GM12873 (cell line): ENCODE results near the gene BGN.

Experiments
- TF ChIP-seq, protein P1 (sequence below): IDR thresholded peaks from 2 replicates; pipeline ENCODE4 v1.5.1; 2012; ENCODE audit warnings: low read depth, mild to moderate bottlenecking, moderate library complexity, low read length, control low read depth; ENCODE audit not compliant: insufficient read depth; ENCODE audit errors: missing control alignments

BGN gene

DNA sequence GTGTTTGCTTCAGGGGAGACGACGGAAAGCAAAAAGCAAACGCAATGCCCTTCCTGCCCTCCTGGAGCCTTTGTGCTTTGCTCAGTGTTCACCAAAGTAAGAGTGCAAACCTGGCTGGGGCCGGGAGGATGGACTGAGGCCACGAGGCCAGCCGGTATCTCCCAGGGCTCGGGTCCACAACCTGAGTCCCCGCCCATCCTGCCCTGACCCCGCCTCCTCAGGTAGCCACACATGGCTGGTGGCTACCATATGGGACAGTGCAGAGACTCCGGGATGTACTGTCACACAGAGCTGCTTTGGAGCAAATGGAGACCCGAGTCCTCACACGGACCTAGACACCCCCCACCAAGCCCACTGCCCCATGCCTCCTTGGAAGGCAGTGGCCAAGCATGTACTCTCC, 27.5 kb downstream of the BGN start:
- TF ChIP-seq, protein P1, sequence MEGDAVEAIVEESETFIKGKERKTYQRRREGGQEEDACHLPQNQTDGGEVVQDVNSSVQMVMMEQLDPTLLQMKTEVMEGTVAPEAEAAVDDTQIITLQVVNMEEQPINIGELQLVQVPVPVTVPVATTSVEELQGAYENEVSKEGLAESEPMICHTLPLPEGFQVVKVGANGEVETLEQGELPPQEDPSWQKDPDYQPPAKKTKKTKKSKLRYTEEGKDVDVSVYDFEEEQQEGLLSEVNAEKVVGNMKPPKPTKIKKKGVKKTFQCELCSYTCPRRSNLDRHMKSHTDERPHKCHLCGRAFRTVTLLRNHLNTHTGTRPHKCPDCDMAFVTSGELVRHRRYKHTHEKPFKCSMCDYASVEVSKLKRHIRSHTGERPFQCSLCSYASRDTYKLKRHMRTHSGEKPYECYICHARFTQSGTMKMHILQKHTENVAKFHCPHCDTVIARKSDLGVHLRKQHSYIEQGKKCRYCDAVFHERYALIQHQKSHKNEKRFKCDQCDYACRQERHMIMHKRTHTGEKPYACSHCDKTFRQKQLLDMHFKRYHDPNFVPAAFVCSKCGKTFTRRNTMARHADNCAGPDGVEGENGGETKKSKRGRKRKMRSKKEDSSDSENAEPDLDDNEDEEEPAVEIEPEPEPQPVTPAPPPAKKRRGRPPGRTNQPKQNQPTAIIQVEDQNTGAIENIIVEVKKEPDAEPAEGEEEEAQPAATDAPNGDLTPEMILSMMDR: no peak

DNA sequence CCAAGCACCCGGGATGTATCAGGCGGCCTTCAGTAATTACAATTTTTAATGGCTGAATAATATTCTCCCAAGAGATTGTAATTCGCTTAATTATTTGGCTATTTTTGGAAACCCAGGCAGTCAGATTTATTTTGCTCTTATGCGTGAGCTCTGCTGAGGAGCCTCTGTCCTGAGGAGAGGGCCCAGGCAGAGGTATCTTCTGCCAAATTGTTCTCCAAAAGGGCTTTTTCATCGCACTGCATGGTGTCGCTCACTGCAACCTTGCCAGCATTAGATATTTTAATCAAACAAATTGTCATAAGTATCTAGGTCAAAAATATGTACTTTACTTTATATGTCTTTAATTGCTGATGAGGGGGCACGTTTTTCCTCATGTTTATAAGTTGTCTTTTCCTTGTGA, 28.5 kb downstream of the BGN start:
- TF ChIP-seq, protein P1: no peak

DNA sequence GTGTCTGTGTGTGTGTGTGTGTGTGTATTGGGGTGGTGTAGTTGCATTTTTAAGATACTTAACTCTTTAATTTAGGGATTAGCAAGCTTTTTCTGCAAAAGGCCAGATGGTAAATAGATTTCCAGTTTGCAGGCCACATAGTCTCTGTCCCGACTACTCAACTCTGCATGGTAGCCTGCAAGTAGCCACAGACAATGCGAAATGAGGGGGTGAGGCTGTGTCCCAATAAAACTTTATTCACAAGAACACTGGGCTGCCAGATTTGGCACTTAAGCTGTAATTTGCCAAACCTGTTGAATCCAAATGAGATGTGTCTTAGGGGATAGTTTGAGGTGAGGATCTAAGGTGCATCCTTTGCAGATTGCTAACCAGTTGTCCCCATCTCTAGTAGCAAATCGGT, 29.5 kb downstream of the BGN start:
- TF ChIP-seq, protein P1: no peak

DNA sequence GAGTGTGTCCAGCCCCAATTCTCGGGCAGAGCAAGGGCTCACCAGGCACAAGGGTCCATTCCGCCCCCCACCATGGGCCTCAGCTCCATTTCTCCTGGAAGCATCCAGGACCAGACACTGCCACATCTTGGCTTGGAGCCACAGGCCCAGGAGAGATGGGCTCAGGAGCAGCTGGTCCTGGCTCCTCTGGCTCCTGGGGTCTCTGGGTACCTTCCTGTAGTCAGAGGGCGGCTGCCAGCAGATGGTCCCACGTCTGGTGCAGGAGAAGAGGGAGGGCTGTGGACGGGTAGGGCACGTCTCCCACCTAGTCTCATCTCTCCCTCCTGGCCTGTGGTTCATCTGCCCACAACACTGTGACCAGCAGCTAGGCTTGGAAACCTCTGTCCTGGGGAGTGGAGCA, 30.7 kb downstream of the BGN start:
- TF ChIP-seq, protein P1: no peak

DNA sequence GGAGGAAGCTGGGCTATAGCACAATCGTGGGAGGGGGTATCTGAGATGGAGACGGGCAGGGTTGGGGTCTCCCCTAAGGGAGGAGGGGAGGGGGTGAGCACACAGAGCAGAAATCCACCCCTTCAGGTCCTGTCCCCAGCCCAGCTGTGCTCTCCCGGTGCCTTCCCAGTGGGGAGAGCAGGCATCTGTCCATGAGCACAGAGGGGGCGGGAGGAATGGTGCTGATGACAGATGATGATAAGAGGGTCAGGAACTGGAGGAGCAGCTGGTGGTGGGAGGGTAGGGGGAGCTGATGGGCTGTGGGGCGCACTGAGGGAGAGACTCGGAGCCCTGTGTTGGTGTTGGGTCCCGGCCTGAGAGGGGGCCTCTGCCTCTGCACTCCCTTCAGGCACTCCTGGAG, 31.3 kb downstream of the BGN start:
- TF ChIP-seq, protein P1: no peak

DNA sequence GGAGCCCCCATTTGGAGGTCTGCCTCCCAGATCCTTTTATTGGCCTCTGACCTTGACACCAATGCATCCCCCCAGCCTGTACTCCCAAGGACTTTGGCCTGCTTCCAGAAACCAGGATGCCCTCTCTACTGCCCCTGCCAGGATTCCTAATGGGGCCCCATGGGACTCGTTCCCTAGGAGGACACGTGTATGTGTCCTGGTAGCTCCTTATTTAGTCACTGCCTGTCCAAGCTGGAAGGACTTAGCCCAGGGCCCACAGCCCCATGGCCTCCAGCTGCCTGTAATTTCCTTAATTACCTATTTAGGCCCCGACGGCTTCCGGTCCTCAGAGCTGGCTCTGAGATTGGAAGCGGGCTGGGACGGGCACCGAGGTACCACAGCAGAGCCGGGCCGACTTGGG, 32.0 kb downstream of the BGN start:
- TF ChIP-seq, protein P1: no peak

DNA sequence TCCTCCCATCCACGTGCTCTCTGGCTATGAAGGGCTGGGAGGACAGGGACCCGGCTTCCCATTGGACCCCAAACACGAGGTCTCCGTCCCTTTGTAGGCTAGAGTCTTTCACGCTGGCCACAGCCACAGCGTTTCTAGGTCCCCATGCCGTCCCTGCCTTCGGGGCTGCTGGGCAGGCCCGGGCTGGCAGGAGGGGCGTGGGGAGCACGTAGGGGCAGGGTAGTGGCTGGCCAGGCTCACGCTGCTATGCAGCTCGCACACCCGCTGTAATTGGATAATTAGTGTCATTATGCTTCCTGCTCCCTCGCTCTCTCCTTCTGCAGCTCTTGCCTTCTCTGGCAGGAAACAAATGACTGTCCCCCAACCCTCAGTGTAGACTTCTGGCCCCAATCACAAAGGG, 32.4 kb downstream of the BGN start:
- TF ChIP-seq, protein P1: no peak
